HG02623 (cell line): ENCODE measurements around the gene AP1S2.
"Not testable (repeated sequence)": the region's sequence is repeated elsewhere in the genome, so short reads cannot be mapped to it uniquely, and the experiment has no call there.

ENCODE experiments used
- ATAC-seq: cut with Tn5 transposase; IDR thresholded peaks from one replicate; pipeline ENCODE4 v1.9.1; 2021; ENCODE audit warnings: moderate library complexity; ENCODE audit not compliant: unreplicated experiment

AP1S2 gene

DNA sequence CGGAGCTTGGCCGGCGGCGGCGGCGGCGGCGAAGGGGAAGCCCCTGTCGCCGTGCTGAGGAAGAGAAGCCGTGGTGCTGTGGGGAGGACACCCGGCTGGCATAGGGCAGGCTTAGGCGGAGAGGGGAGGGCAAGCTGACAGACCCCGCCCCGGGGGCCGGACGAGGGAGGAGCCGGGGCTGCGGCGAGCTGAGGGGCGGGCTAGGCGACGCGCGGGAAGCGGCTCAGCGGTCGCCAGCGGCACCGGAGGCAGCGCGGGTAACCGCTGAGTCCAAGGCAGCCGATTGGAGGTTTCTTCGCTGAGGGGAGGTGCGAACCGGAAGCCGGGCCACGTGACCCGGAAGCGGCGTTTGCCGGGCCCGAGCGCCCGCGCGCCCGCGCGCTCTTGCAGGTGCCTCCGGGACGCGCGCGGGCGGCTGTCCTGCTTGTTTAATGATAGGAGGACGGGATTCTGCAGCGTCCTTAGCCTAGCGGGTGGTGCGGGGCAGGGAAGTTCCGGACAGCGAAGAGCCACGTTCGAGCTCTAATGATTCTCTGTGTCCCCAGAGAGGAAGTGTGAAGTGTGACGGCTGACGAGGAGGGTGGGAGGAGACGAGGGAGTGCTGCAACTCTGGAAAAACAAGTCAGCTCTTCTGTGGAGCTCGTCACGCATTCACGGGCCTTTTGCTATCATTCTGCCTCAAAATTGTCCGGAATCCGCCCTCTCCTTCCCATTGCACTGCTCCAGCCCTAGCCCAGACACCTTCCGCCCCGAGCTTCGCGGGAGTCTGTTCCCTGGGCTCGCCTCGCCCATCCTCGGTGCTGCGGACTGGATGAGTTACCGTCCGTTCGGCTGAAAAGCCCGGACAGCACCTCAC lies at the start of gene AP1S2:
AP1S2 (minus strand) TSS at position 102 of the 856 bp plus-strand sequence. CDS start 2,289 bp downstream, outside the sequence.
- ATAC-seq: peak; percentile 92

- peak; percentile 94 for ATAC-seq
Observed at GRCh38 chrX:15903186-15903681, 48.6 kb upstream of the AP1S2 start.

DNA sequence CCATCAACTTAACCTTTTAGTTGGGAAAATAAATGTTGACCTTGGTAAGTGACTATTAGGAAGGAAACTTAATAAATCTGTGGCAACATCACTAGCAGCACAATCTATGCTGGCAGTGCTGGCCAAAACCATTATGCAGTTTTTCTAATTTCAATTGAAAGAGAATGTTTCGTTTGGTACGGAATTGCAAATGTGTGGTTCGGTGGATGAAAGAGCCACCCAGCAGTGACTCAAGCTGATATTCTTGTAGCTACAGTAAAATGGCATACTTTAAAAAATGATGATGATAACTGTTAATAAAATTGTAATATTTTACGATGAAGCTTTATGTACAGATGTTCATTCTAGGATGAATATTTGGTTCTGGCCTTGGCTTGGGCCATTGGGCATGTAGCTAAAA lies 40.7 kb upstream of the AP1S2 start:
- no peak for ATAC-seq

GRCh38 chrX:15894724-15895123 lies 40.1 kb upstream of the AP1S2 start:
- ATAC-seq: no peak

- ATAC-seq: no peak
Observed at GRCh38 chrX:15890463-15890862, 35.9 kb upstream of the AP1S2 start.

GRCh38 chrX:15888062-15888461 lies 33.4 kb upstream of the AP1S2 start:
- ATAC-seq: no peak

- ATAC-seq: no peak
Observed at GRCh38 chrX:15883540-15883863, 28.9 kb upstream of the AP1S2 start.

GRCh38 chrX:15882704-15883539 lies 28.3 kb upstream of the AP1S2 start:
- ATAC-seq: peak; percentile 55

- ATAC-seq: no peak
Observed at GRCh38 chrX:15881381-15881897, 26.8 kb upstream of the AP1S2 start.

- ATAC-seq: not testable (repeated sequence)
Observed at GRCh38 chrX:15877914-15878313, 23.3 kb upstream of the AP1S2 start.

DNA sequence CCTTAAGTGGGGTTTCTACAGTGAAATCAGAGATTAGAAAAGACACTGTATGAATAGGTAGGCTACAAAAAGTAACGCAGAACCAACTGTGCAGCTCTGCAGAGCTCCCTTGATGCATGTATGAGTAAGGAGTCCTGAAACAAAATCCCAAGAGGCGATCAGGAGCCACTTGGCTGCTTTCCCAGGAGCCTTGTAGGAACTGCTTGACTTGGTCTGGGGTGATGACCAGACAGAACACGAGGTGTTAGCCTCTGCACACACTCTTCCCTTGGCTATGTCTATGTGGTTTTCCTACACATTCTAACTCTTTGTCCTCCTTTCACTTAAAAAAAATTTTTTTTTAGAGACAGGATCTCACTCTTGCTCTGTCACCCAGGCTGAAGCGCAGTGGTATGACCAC lies 22.8 kb upstream of the AP1S2 start:
- ATAC-seq: no peak

DNA sequence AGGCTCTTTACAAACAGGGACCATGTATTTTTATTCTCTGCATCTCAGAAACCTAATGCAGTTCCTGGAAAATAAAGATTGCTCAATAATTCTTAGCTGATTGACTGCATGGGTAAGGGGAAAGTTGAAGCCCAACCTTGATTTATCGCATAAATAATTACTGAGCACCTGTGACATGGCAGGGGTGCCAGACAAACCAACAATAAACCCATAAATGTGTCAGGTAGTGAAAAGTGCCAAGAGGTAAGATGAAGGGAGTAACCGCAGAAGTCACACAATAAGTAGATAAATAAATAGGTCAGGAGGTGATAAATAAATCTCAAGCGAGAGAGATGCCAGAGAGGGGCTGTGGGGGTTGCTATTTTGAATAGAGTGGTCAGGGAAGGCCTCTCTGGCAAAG lies 20.1 kb upstream of the AP1S2 start:
- ATAC-seq: no peak

DNA sequence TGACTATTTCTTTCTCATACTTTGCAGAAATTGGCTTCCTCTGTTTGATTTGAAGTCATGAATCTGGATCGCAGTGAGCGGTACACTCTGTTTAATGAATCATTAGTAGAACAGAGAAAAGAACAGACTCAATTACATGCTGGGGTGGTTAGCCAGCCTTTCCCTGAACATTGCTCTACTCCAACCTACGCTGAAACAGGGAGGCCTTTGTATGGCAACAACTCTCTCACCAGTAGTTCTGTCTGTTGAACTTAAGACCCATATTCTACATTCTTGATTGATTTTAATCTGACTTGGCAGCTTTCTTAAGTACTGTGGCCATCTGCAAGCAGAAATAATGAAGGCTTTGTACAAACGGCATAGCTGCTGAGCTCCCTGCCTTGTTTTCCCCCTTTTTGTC lies 19.0 kb upstream of the AP1S2 start:
- no peak for ATAC-seq

- no peak for ATAC-seq
Observed at GRCh38 chrX:15870310-15870709, 15.7 kb upstream of the AP1S2 start.

DNA sequence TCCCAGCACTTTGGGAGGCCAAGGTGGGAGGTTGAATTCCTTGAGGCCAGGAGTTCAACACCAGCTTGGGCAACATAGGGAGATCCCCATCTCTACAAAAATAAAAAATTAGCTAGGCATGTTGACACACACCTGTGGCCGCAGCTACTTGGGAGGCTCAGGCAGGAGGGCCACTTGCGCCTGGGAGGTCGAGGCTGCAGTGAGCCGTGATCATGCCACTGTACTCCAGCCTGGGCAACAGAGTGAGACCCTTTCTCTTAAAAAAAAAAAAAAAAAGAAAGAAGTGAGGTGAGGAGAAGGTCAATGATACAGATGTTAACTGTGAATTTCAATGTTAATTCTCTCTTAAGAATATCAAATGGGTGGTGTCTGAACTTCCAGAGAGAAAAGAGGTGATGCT lies 15.1 kb upstream of the AP1S2 start:
- ATAC-seq: no peak

DNA sequence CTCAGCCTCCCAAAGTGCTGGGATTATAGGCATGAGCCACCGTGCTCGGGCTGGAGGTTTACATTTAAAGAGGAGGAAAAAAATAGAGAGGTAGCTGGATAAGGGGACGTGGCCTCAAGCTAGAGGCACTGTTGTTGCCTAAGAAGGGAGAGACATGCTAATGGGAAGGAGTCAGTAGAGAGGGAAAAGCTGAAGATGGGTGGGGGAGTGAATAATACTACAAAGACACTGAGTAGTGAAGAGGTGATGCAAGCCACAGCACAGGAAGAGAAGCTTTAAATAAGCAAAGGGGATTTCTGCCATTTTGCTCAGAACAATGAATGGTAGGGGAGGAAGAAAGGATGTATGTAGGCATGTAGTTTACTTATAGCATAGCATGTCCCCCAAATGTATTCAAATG lies 11.5 kb upstream of the AP1S2 start:
- ATAC-seq: no peak

- no peak for ATAC-seq
Observed at GRCh38 chrX:15864629-15865028, 10.0 kb upstream of the AP1S2 start.

DNA sequence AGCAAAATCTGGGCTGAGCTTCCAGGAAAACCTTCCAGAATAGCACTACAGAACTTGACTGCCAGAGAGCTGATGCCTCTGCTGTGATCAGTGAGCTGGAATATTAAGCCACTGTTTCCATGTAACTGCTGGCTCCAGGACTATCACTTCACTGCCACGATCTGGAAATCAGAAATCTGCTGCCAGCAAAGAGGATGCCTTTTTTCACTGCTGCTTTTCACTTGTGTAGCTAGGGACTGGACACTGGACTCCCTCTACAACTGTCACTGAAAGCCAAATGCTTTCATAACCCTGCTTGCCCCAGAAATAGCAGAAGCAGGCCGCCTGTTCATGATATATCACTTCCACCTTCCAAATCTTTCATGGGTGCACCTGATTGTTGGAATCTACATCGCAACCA lies 9.4 kb upstream of the AP1S2 start:
- ATAC-seq: no peak

- ATAC-seq: no peak
Observed at GRCh38 chrX:15860921-15861320, 6.3 kb upstream of the AP1S2 start.

GRCh38 chrX:15858051-15858450 lies 3.4 kb upstream of the AP1S2 start:
- ATAC-seq: no peak

DNA sequence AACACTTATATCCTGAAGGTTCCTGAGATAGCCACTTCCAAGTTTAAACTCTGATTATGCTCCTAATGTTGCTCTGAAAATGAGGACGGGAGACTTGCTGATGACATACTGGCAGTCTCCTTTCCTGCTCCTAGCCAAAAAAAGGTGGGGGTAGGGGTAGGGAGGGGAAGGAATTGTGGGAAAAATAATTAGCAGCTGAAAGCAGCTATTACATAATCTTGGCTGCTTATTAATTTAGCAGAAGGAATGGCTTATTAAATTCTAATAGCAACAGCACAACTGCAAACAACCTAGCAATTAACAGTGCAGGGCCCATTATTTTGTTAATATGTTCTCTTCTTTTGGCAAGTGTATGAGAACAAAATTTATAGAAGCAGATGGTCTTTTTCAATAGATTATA lies 2.0 kb upstream of the AP1S2 start:
- no peak for ATAC-seq

GRCh38 chrX:15856222-15856587 lies 1.6 kb upstream of the AP1S2 start:
- no peak for ATAC-seq
